22Rv1 (cell line): ENCODE measurements around the gene HCRTR2.

Experiments
- CTCF ChIP-seq: fragments of 450-650 bp; IDR thresholded peaks from 2 replicates; pipeline ENCODE4 v1.5.1; 2017; ENCODE audit warnings: mild to moderate bottlenecking
- ZFX ChIP-seq: fragments of 450-650 bp; IDR thresholded peaks from 2 replicates; pipeline ENCODE4 v1.6.1; 2017; ENCODE audit warnings: antibody characterized with exemption, borderline replicate concordance

- TF ChIP-seq CTCF (no peak), ZFX (no peak)
Observed at GRCh38 chr6:55299286-55299985, 125.1 kb downstream of the HCRTR2 start.
